ACC112 (cell line): ENCODE results near the gene OSBP2.

Experiments used
- H2AFZ ChIP-seq: fragments of 200-600 bp; sonication (generic); one replicate; pipeline ENCODE4 v1.6.0; 2017; ENCODE audit warnings: antibody characterized with exemption, low read length; ENCODE audit not compliant: unreplicated experiment
- H3K27ac ChIP-seq: fragments of 200-600 bp; sonication (generic); 2 replicates; pipeline ENCODE4 v1.5.1; 2014; ENCODE audit warnings: low read depth, mild to moderate bottlenecking, antibody characterized with exemption, low read length, moderate library complexity
- H3K27me3 ChIP-seq: fragments of 200-600 bp; sonication (generic); 2 replicates; pipeline ENCODE4 v1.6.1; 2014; ENCODE audit warnings: mild to moderate bottlenecking, antibody characterized with exemption, low read length, moderate library complexity, mixed read lengths; ENCODE audit not compliant: insufficient read depth
- H3K36me3 ChIP-seq: fragments of 200-600 bp; sonication (generic); 2 replicates; pipeline ENCODE4 v1.6.1; 2016; ENCODE audit warnings: mild to moderate bottlenecking, antibody characterized with exemption, low read length, moderate library complexity, mixed read lengths; ENCODE audit not compliant: insufficient read depth
- H3K4me1 ChIP-seq: fragments of 200-600 bp; sonication (generic); one replicate; pipeline ENCODE4 v1.6.1; 2016; ENCODE audit warnings: low read length, mixed read lengths; ENCODE audit not compliant: insufficient read depth, unreplicated experiment, control insufficient read depth
- H3K4me3 ChIP-seq: fragments of 200-600 bp; sonication (generic); 2 replicates; pipeline ENCODE4 v1.5.1; 2014; ENCODE audit warnings: mild to moderate bottlenecking, low read depth, low read length
- H3K79me2 ChIP-seq: fragments of 200-600 bp; sonication (generic); one replicate; pipeline ENCODE4 v1.6.0; 2016; ENCODE audit warnings: low read length; ENCODE audit not compliant: control insufficient read depth, unreplicated experiment, insufficient read depth

OSBP2 gene

GRCh38 chr22:30859714-30860095, 165.0 kb downstream of the OSBP2 start:
- H2AFZ ChIP-seq, result no peak overlapping the region
- no peaks in the 10 kb centered on the region for H3K36me3 ChIP-seq
- peaks cover 4% of the 10 kb centered on the region for H3K4me1 ChIP-seq
- H3K79me2 ChIP-seq, result no peaks in the 10 kb centered on the region
- no peak overlapping the region for H3K4me3 ChIP-seq
- H3K27ac ChIP-seq, result no peak overlapping the region
- H3K27me3 ChIP-seq, result no peaks in the 10 kb centered on the region

- H3K4me3 ChIP-seq, result no peak overlapping the region
- no peaks in the 10 kb centered on the region for H3K79me2 ChIP-seq
- no peaks in the 10 kb centered on the region for H3K36me3 ChIP-seq
- no peaks in the 10 kb centered on the region for H3K27me3 ChIP-seq
- no peak overlapping the region for H2AFZ ChIP-seq
- H3K4me1 ChIP-seq, result peaks cover 4% of the 10 kb centered on the region
- H3K27ac ChIP-seq, result no peak overlapping the region
Observed at GRCh38 chr22:30860176-30861105, 165.8 kb downstream of the OSBP2 start.

GRCh38 chr22:30861131-30861530, 166.5 kb downstream of the OSBP2 start:
- no peak overlapping the region for H3K4me3 ChIP-seq
- no peaks in the 10 kb centered on the region for H3K27me3 ChIP-seq
- H3K4me1 ChIP-seq, result peaks cover 4% of the 10 kb centered on the region
- H3K36me3 ChIP-seq, result no peaks in the 10 kb centered on the region
- H3K79me2 ChIP-seq, result no peaks in the 10 kb centered on the region
- H3K27ac ChIP-seq, result no peak overlapping the region
- H2AFZ ChIP-seq, result no peak overlapping the region

- Histone ChIP-seq H3K36me3 (no peaks in the 10 kb centered on the region), H3K27ac (no peak overlapping the region), H3K79me2 (no peaks in the 10 kb centered on the region), H2AFZ (no peak overlapping the region), H3K4me1 (peaks cover 4% of the 10 kb centered on the region), H3K4me3 (no peak overlapping the region), H3K27me3 (no peaks in the 10 kb centered on the region)
Observed at GRCh38 chr22:30861688-30862552, 167.2 kb downstream of the OSBP2 start.

- H3K4me1 ChIP-seq, result peaks cover 6% of the 10 kb centered on the region
- no peaks in the 10 kb centered on the region for H3K36me3 ChIP-seq
- no peak overlapping the region for H2AFZ ChIP-seq
- no peaks in the 10 kb centered on the region for H3K79me2 ChIP-seq
- no peaks in the 10 kb centered on the region for H3K27me3 ChIP-seq
- no peak overlapping the region for H3K27ac ChIP-seq
- no peak overlapping the region for H3K4me3 ChIP-seq
Observed at GRCh38 chr22:30863081-30863833, 168.6 kb downstream of the OSBP2 start.

GRCh38 chr22:30864441-30865420, 170.1 kb downstream of the OSBP2 start:
- Histone ChIP-seq H2AFZ (no peak overlapping the region), H3K27me3 (no peaks in the 10 kb centered on the region), H3K79me2 (no peaks in the 10 kb centered on the region), H3K27ac (no peak overlapping the region), H3K36me3 (no peaks in the 10 kb centered on the region), H3K4me1 (peaks cover 17% of the 10 kb centered on the region), H3K4me3 (no peak overlapping the region)

- H3K36me3 ChIP-seq, result no peaks in the 10 kb centered on the region
- no peaks in the 10 kb centered on the region for H3K79me2 ChIP-seq
- H2AFZ ChIP-seq, result no peak overlapping the region
- H3K4me1 ChIP-seq, result peaks cover 17% of the 10 kb centered on the region
- no peaks in the 10 kb centered on the region for H3K27me3 ChIP-seq
- no peak overlapping the region for H3K4me3 ChIP-seq
- H3K27ac ChIP-seq, result no peak overlapping the region
Observed at GRCh38 chr22:30865656-30866055, 171.0 kb downstream of the OSBP2 start.

GRCh38 chr22:30866216-30866615, 171.5 kb downstream of the OSBP2 start:
- Histone ChIP-seq H3K27ac (no peak overlapping the region), H3K27me3 (no peaks in the 10 kb centered on the region), H3K79me2 (no peaks in the 10 kb centered on the region), H3K36me3 (no peaks in the 10 kb centered on the region), H3K4me3 (no peak overlapping the region), H3K4me1 (peaks cover 17% of the 10 kb centered on the region), H2AFZ (no peak overlapping the region)

GRCh38 chr22:30866811-30867271, 172.2 kb downstream of the OSBP2 start:
- Histone ChIP-seq H2AFZ (no peak overlapping the region), H3K27me3 (no peaks in the 10 kb centered on the region), H3K4me1 (peaks cover 17% of the 10 kb centered on the region), H3K79me2 (no peaks in the 10 kb centered on the region), H3K36me3 (no peaks in the 10 kb centered on the region), H3K4me3 (no peak overlapping the region), H3K27ac (no peak overlapping the region)
